Measurements from ENCODE around the gene ACVRL1. TPM values are rescaled to one million over a fixed set of nuclear protein-coding genes. Genes with fewer than 3 reads are reported as not detected.

Gene ACVRL1
- total and polyA plus RNA-seq, 9 of the 15 experiments (the other 6 are each of a cell fraction or from before 2014, with no cell fraction given) = 0.07 to 1.4 (median 0.30) TPM

GRCh38 chr12:51908876-51909592 is 1.7 kb downstream of the ACVRL1 start (continued):
- TF ChIP-seq ZEB2 (IDR thresholded peaks at IDR 0.05) (peak; percentile 45; the same call in 1 of the 2 replicates), NR3C1 (CRISPR knock-in tag; IDR thresholded peaks at IDR 0.05) (no peak), ZNF263 (CRISPR knock-in tag; IDR thresholded peaks at IDR 0.05; ENCODE audit: borderline replicate concordance) (no peak), ZNF592 (IDR thresholded peaks at IDR 0.05) (no peak), ARHGAP35 (IDR thresholded peaks at IDR 0.05; ENCODE audit: partially characterized antibody) (no peak), IRF9 (tag; IDR thresholded peaks at IDR 0.05) (no peak), CEBPZ (IDR thresholded peaks at IDR 0.05; ENCODE audit: borderline replicate concordance, low read depth, low read length) (no peak), MTA1 (IDR thresholded peaks at IDR 0.05; ENCODE audit: borderline replicate concordance) (no peak), CC2D1A (IDR thresholded peaks at IDR 0.05) (peak; percentile 18; the same call in 1 of the 2 replicates), PATZ1 (CRISPR knock-in tag; IDR thresholded peaks at IDR 0.05; ENCODE audit: borderline replicate concordance) (no peak), TRIM24 (IDR thresholded peaks at IDR 0.05) (peak; percentile 61 to 83), CXXC5 (CRISPR knock-in tag; IDR thresholded peaks at IDR 0.05) (no peak), ZNF785 (CRISPR knock-in tag; IDR thresholded peaks at IDR 0.05) (no peak), WHSC1 (IDR thresholded peaks at IDR 0.05; ENCODE audit: low read length) (no peak), NFIC (IDR thresholded peaks at IDR 0.05) (peak; percentile 84), POLR2G (IDR thresholded peaks at IDR 0.05; ENCODE audit: low read depth, low read length) (no peak), KAT2B (IDR thresholded peaks at IDR 0.05; ENCODE audit: low read depth, low read length) (no peak), CBFA2T2 (conservative IDR thresholded peaks at IDR 0.05) (peak; percentile 94)
